GM13976 (cell line): ENCODE data around the gene ACOT12.
"Not testable (repeated sequence)": the region's sequence is repeated elsewhere in the genome, so short reads cannot be mapped to it uniquely, and the experiment has no call there.

Experiments used
- DNase-seq: peaks from one replicate; pipeline ENCODE4 v3.0.0; 2012; ENCODE audit warnings: low spot score
- CTCF ChIP-seq: IDR thresholded peaks from 2 replicates; pipeline ENCODE4 v1.5.1; 2012; ENCODE audit warnings: borderline replicate concordance, mild to moderate bottlenecking; ENCODE audit not compliant: insufficient read depth; ENCODE audit errors: extremely low read depth, missing control alignments, control extremely low read depth
- in situ Hi-C: fragments of 300-500 bp; cut with MboI; formaldehyde crosslinking; loops from one replicate; pipeline ENCODE4 v1.12.0; 2022; ENCODE audit warnings: low sequenced_read_pairs, mixed read lengths, inconsistent platforms; ENCODE audit not compliant: unreplicated experiment

Gene ACOT12

GRCh38 chr5:81418606-81419005 is 24.7 kb upstream of the ACOT12 start:
- no peak for TF ChIP-seq CTCF
- in situ Hi-C loops = no loop called here

GRCh38 chr5:81417052-81417451 is 23.1 kb upstream of the ACOT12 start:
- no peak for TF ChIP-seq CTCF
- no peak for DNase-seq
- in situ Hi-C loops = no loop called here

More at GRCh38 chr5:81418606-81419005, 24.7 kb upstream of the ACOT12 start:
- no peak for DNase-seq

- in situ Hi-C loops = no loop called here
- no peak for DNase-seq
Observed at GRCh38 chr5:81409896-81410295, 16.0 kb upstream of the ACOT12 start.

GRCh38 chr5:81409361-81409760 is 15.4 kb upstream of the ACOT12 start:
- TF ChIP-seq CTCF = no peak
- in situ Hi-C loops = no loop called here
- DNase-seq = no peak

More at GRCh38 chr5:81409896-81410295, 16.0 kb upstream of the ACOT12 start:
- TF ChIP-seq CTCF = no peak

- TF ChIP-seq CTCF = no peak
- in situ Hi-C loops = no loop called here
- DNase-seq = no peak
Observed at GRCh38 chr5:81408496-81408895, 14.6 kb upstream of the ACOT12 start.

GRCh38 chr5:81407811-81408210 is 13.9 kb upstream of the ACOT12 start:
- in situ Hi-C loops, DNase-seq: not testable (repeated sequence)

- no peak for DNase-seq
- no peak for TF ChIP-seq CTCF
- in situ Hi-C loops = no loop called here
Observed at GRCh38 chr5:81405126-81405891, 11.4 kb upstream of the ACOT12 start.
